ENCODE results near the gene LY6G5C. TPM values are rescaled to one million over a fixed set of nuclear protein-coding genes. Genes with fewer than 3 reads are reported as not detected.

LY6G5C gene
- total RNA-seq, 1 experiment from 2014 or later = 1.7 TPM

- no peak for DNase-seq (ENCODE audit: low read depth, low spot score)
- Histone ChIP-seq H3K4me1 (ENCODE audit: control insufficient read depth in 1 of 2, insufficient read depth in 2 of 2, low read length in 2 of 2) (peaks cover 11 to 41% of the 10 kb centered on the region in 2 experiments; a peak in 3 of 4 replicates), H3K9me2 (ENCODE audit: insufficient read depth) (no peaks in the 10 kb centered on the region), H3K36me3 (ENCODE audit: control insufficient read depth in 1 of 2, insufficient read depth in 2 of 2, low read length in 2 of 2) (peaks cover 2 to 6% of the 10 kb centered on the region in 2 experiments; a peak in 3 of 4 replicates), H3K27me3 (ENCODE audit: insufficient read depth, low read length) (no peaks in the 10 kb centered on the region), H3K4me2 (ENCODE audit: low read length) (no peak overlapping the region), H3K4me3 (replicated peaks in 1 of 2; ENCODE audit: low read depth in 1 of 2, low read length in 2 of 2) (no peak overlapping the region), H3K27ac (ENCODE audit: low read depth, low read length) (no peak overlapping the region), H3K79me2 (ENCODE audit: insufficient read depth, low read length) (peaks cover 31% of the 10 kb centered on the region), H2AFZ (ENCODE audit: low read depth, low read length, poor library complexity, severe bottlenecking) (no peak overlapping the region), H4K20me1 (ENCODE audit: insufficient read depth) (no peaks in the 10 kb centered on the region), H3K9ac (ENCODE audit: low read length) (no peak overlapping the region), H3K9me3 (ENCODE audit: control insufficient read depth in 1 of 2, insufficient read depth in 1 of 2, low read depth in 1 of 2, low read length in 2 of 2) (no peaks in the 10 kb centered on the region)
- intact Hi-C loops (cut with micrococcal nuclease) = no loop called here
- POLR2A ChIA-PET = interaction anchor here (1.2 kb wide), 1 partner anchor 82 kb away, joined by 3 read pairs; the partner anchor contains the start of gene MSH5
- ATAC-seq = no peak
- TF ChIP-seq JUND (IDR thresholded peaks at IDR 0.05) (no peak), FOSL1 (IDR thresholded peaks at IDR 0.05; ENCODE audit: low read depth) (no peak), YY1 (IDR thresholded peaks at IDR 0.05; ENCODE audit: extremely low read depth, insufficient replicate concordance, low read depth, low read length) (no peak), CTCF (IDR thresholded peaks at IDR 0.05 in 2 of 3, conservative IDR thresholded peaks at IDR 0.05 in 1 of 3; ENCODE audit: borderline replicate concordance in 1 of 3, insufficient read depth in 1 of 3, low read depth in 2 of 3, low read length in 2 of 3) (no peak), EGR1 (IDR thresholded peaks at IDR 0.05; ENCODE audit: low read depth) (no peak), CBX3 (IDR thresholded peaks at IDR 0.05; ENCODE audit: low read depth) (no peak), EZH2phosphoT487 (IDR thresholded peaks at IDR 0.05; ENCODE audit: borderline replicate concordance) (no peak), ZBTB33 (IDR thresholded peaks at IDR 0.05; ENCODE audit: extremely low read depth, insufficient replicate concordance, low read length) (no peak), TCF7L2 (IDR thresholded peaks at IDR 0.05; ENCODE audit: borderline replicate concordance, extremely low read depth, insufficient read depth, insufficient read length) (no peak), SP1 (IDR thresholded peaks at IDR 0.05; ENCODE audit: low read depth) (no peak), POLR2A (IDR thresholded peaks at IDR 0.05; ENCODE audit: borderline replicate concordance, extremely low read depth, insufficient read depth, insufficient read length) (no peak), EZH2 (IDR thresholded peaks at IDR 0.05) (no peak), ZNF274 (IDR thresholded peaks at IDR 0.05; ENCODE audit: low read depth, low read length) (no peak), SIN3A (IDR thresholded peaks at IDR 0.05; ENCODE audit: low read depth) (no peak), REST (IDR thresholded peaks at IDR 0.05; ENCODE audit: low read depth) (no peak), POLR2AphosphoS5 (IDR thresholded peaks at IDR 0.05; ENCODE audit: low read depth, low read length) (no peak), SRF (IDR thresholded peaks at IDR 0.05; ENCODE audit: low read depth) (no peak)
- no TSS peak for BruUV-seq (replicated peaks)
- CTCF ChIA-PET = no interaction called here
- RAD21 ChIA-PET (ENCODE audit: low non-redundant PET in 1 of 2, low total read pairs in 2 of 2, uncharacterized antibody in 2 of 2, unreplicated experiment in 2 of 2) = no interaction called here
These were observed 22.6 kb downstream of the LY6G5C start for GRCh38 chr6:31658158-31658688.
